Measurements from ENCODE around the gene RNF130.

RNF130 gene

DNA sequence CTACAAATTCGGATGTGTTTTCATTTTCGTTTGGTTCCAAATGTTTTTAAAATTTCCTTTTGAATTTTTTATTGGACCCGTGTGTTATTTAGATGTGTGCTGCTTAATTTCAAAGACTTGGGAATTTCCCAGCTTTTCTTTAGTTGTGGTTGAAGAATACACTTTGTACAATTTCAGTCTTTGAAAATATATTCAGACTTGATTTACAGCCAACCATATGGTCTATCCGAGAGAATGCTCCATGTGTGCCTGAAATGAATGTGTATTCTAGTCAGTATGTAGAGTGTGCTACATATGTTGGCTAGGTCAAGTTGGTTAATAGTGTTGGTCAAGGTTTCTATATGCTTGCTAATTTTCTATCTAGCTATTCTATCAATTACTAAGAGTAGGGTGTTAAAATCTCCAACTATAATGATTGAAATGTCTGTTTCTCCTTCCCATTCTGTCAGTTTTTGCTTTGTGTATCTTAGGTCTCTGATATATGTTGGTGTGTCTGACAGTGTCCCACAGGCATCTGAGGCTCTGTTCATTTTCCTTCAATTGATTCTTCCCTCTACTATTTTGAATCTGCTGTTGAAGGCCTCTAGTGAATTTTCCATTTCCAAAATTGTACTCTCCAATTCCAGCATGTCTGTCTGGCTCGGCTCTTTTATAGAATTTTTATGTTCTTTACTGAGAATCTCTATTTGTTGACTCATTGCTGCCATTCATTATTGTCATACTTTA, 36.2 kb downstream of the RNF130 start:
- Histone ChIP-seq H3K36me3 (ENCODE audit: insufficient read depth, low read length) (no peaks in the 10 kb centered on the region), H3K27ac (ENCODE audit: low read depth, low read length, poor library complexity, severe bottlenecking) (no peak overlapping the region), H3K4me3 (ENCODE audit: low read depth, low read length, poor library complexity, severe bottlenecking) (no peak overlapping the region), H3F3A (ENCODE audit: insufficient read depth, low read length) (no peaks in the 10 kb centered on the region), H2AFZ (ENCODE audit: low read length) (no peak overlapping the region), H3K9me2 (ENCODE audit: low read depth, low read length) (no peaks in the 10 kb centered on the region), H3K9me3 (ENCODE audit: low read length) (no peaks in the 10 kb centered on the region), H4K20me1 (ENCODE audit: insufficient read depth, low read length) (no peaks in the 10 kb centered on the region), H3K27me3 (ENCODE audit: insufficient read depth, low read length) (no peaks in the 10 kb centered on the region; the same call in 1 of the 2 replicates), H3K79me2 (ENCODE audit: insufficient read depth, low read length) (no peaks in the 10 kb centered on the region), H3K9ac (ENCODE audit: low read length) (no peak overlapping the region), H3K4me2 (ENCODE audit: low read length) (no peak overlapping the region), H3K4me1 (ENCODE audit: insufficient read depth, low read length, severe bottlenecking) (no peaks in the 10 kb centered on the region)
- no peak for TF ChIP-seq EZH2 (IDR thresholded peaks at IDR 0.05; ENCODE audit: borderline replicate concordance, low read length)
- TF ChIP-seq, protein P1, sequence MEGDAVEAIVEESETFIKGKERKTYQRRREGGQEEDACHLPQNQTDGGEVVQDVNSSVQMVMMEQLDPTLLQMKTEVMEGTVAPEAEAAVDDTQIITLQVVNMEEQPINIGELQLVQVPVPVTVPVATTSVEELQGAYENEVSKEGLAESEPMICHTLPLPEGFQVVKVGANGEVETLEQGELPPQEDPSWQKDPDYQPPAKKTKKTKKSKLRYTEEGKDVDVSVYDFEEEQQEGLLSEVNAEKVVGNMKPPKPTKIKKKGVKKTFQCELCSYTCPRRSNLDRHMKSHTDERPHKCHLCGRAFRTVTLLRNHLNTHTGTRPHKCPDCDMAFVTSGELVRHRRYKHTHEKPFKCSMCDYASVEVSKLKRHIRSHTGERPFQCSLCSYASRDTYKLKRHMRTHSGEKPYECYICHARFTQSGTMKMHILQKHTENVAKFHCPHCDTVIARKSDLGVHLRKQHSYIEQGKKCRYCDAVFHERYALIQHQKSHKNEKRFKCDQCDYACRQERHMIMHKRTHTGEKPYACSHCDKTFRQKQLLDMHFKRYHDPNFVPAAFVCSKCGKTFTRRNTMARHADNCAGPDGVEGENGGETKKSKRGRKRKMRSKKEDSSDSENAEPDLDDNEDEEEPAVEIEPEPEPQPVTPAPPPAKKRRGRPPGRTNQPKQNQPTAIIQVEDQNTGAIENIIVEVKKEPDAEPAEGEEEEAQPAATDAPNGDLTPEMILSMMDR (IDR thresholded peaks at IDR 0.05; ENCODE audit: low read length) = no peak

DNA sequence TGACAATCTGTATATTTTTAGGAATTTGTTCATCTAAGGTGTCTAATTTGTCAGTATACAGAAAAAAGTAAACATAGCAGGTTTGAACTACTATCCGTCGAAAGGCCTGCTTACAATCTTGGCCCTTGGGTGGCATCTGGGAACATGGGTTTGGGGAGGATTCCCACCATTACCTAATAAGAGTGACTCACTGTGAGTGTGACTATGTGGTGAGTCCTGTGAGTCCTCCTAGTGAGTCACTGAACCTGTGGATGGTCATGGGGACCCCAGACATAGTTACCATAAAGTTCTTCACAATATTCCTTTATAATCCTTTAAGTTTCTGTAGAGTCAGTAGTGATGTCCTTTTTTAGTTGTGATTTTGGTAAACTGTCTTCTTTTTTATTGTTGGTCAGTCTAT, 37.0 kb downstream of the RNF130 start:
- Histone ChIP-seq H2AFZ (ENCODE audit: low read length) (no peak overlapping the region), H3F3A (ENCODE audit: insufficient read depth, low read length) (no peaks in the 10 kb centered on the region), H3K9me3 (ENCODE audit: low read length) (no peaks in the 10 kb centered on the region), H3K9ac (ENCODE audit: low read length) (no peak overlapping the region), H3K4me2 (ENCODE audit: low read length) (no peak overlapping the region), H3K4me3 (ENCODE audit: low read depth, low read length, poor library complexity, severe bottlenecking) (no peak overlapping the region), H3K27ac (ENCODE audit: low read depth, low read length, poor library complexity, severe bottlenecking) (no peak overlapping the region), H3K27me3 (ENCODE audit: insufficient read depth, low read length) (no peaks in the 10 kb centered on the region; the same call in 1 of the 2 replicates), H3K9me2 (ENCODE audit: low read depth, low read length) (no peaks in the 10 kb centered on the region), H4K20me1 (ENCODE audit: insufficient read depth, low read length) (no peaks in the 10 kb centered on the region), H3K79me2 (ENCODE audit: insufficient read depth, low read length) (no peaks in the 10 kb centered on the region), H3K36me3 (ENCODE audit: insufficient read depth, low read length) (no peaks in the 10 kb centered on the region), H3K4me1 (ENCODE audit: insufficient read depth, low read length, severe bottlenecking) (no peaks in the 10 kb centered on the region)
- TF ChIP-seq EZH2 (IDR thresholded peaks at IDR 0.05; ENCODE audit: borderline replicate concordance, low read length) = no peak
- TF ChIP-seq, protein P1 (IDR thresholded peaks at IDR 0.05; ENCODE audit: low read length) = no peak

DNA sequence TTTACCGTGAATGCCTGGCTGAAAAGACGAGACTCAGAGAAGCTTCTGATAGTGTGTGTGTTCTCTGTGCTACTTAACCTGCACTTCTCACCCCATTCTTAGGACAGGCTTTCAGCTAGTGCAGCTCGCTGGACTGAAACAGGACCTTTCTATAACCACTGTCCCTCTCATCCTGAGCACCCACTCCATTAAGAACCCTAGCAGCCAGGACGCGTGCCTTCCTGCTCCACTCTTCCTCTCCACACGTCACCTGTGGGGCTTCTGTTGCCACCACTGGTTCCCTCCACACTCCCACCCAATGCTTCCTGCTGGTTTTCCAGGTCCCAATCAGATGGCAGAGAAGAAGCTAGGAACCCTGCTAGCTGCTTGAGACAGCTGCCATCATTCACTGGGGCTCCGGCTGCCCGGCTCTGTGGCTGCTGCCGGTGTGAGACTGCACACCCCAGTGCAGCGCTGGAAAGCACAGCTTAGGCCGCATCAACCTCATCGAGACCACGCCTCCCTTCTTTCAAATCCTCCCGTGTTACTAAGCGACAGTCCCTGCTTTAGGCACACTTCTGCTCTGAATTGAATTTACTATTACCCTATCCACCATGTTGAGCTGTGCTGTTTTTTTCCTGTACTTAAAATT, 44.0 kb downstream of the RNF130 start:
- H2AFZ ChIP-seq (ENCODE audit: low read length) = no peak overlapping the region
- H3K9me3 ChIP-seq (ENCODE audit: low read length) = no peaks in the 10 kb centered on the region
- no peaks in the 10 kb centered on the region for H3K4me1 ChIP-seq (ENCODE audit: insufficient read depth, low read length, severe bottlenecking)
- H3F3A ChIP-seq (ENCODE audit: insufficient read depth, low read length) = no peaks in the 10 kb centered on the region
- TF ChIP-seq, protein P1 (IDR thresholded peaks at IDR 0.05; ENCODE audit: low read length) = no peak
- no peak for TF ChIP-seq EZH2 (IDR thresholded peaks at IDR 0.05; ENCODE audit: borderline replicate concordance, low read length)
- H3K27me3 ChIP-seq (ENCODE audit: insufficient read depth, low read length) = peaks cover 5% of the 10 kb centered on the region
- no peaks in the 10 kb centered on the region for H4K20me1 ChIP-seq (ENCODE audit: insufficient read depth, low read length)
- H3K4me3 ChIP-seq (ENCODE audit: low read depth, low read length, poor library complexity, severe bottlenecking) = no peak overlapping the region
- no peak overlapping the region for H3K27ac ChIP-seq (ENCODE audit: low read depth, low read length, poor library complexity, severe bottlenecking)
- H3K9ac ChIP-seq (ENCODE audit: low read length) = no peak overlapping the region
- H3K36me3 ChIP-seq (ENCODE audit: insufficient read depth, low read length) = no peaks in the 10 kb centered on the region
- no peaks in the 10 kb centered on the region for H3K9me2 ChIP-seq (ENCODE audit: low read depth, low read length)
- H3K4me2 ChIP-seq (ENCODE audit: low read length) = no peak overlapping the region
- no peaks in the 10 kb centered on the region for H3K79me2 ChIP-seq (ENCODE audit: insufficient read depth, low read length)

Measured in OCI-LY1 (cell line).